OCI-LY3 (cell line): Measurements from ENCODE around the gene PRKCG.

Experiments
- EZH2phosphoT487 ChIP-seq: fragments of 200-600 bp; shearing (Covaris generic); IDR thresholded peaks from 2 replicates; pipeline ENCODE4 v1.6.1; 2018; ENCODE audit warnings: antibody characterized with exemption, mixed run types, low read depth
- TF ChIP-seq, protein P1 (sequence below): fragments of 200-600, 300-600 bp; sonication (generic); IDR thresholded peaks from 2 replicates; pipeline ENCODE4 v1.5.1; 2014; ENCODE audit warnings: antibody characterized with exemption, low read length, low read depth

- TF ChIP-seq, protein P1, sequence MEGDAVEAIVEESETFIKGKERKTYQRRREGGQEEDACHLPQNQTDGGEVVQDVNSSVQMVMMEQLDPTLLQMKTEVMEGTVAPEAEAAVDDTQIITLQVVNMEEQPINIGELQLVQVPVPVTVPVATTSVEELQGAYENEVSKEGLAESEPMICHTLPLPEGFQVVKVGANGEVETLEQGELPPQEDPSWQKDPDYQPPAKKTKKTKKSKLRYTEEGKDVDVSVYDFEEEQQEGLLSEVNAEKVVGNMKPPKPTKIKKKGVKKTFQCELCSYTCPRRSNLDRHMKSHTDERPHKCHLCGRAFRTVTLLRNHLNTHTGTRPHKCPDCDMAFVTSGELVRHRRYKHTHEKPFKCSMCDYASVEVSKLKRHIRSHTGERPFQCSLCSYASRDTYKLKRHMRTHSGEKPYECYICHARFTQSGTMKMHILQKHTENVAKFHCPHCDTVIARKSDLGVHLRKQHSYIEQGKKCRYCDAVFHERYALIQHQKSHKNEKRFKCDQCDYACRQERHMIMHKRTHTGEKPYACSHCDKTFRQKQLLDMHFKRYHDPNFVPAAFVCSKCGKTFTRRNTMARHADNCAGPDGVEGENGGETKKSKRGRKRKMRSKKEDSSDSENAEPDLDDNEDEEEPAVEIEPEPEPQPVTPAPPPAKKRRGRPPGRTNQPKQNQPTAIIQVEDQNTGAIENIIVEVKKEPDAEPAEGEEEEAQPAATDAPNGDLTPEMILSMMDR = no peak
- no peak for TF ChIP-seq EZH2phosphoT487
These were observed 12.7 kb downstream of the PRKCG start for GRCh38 chr19:53894707-53895106.
